ENCODE data around the gene PCA3.
"Not testable (repeated sequence)": the region's sequence is repeated elsewhere in the genome, so short reads cannot be mapped to it uniquely, and the experiment has no call there.

The PCA3 gene
- total RNA-seq: 0.05 to 0.09 reads per million in 2 donors

GRCh38 chr9:76764138-76764537 lies at the start of gene PCA3:
PCA3 (plus strand) TSS chr9:76764438.
- DNase-seq: no peak

DNA sequence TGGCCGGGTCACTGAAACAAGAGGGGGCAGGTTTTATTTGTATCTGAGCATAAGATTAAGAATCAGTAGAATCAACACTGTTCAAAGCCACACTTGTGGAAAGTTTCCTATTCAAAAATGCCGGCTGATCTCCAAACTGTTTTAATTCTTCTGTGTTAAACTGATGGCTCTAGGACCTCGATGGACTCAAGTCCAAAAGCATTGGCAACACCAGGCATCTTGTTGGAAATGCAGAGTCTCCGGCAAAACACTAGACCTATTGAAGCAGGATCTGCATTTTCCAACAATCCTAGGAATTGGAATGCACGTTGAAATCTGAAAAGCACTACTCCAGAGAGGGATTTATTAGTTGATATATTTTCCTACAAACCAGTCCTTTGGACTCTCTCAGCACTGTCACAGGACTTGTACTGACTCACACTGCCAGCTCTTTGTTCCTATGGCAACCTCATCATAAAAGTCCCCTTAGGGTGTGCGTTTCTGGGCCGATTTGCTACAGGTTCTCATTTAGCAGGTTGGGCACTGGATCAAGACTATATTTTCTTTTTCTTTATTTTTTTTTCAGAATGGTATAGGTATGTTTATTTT lies 48.1 kb upstream of the PCA3 start:
- no peak for DNase-seq

- no peak for DNase-seq
Observed at GRCh38 chr9:76717176-76717575, 47.1 kb upstream of the PCA3 start.

GRCh38 chr9:76717613-76718012 lies 46.6 kb upstream of the PCA3 start:
- no peak for DNase-seq

DNA sequence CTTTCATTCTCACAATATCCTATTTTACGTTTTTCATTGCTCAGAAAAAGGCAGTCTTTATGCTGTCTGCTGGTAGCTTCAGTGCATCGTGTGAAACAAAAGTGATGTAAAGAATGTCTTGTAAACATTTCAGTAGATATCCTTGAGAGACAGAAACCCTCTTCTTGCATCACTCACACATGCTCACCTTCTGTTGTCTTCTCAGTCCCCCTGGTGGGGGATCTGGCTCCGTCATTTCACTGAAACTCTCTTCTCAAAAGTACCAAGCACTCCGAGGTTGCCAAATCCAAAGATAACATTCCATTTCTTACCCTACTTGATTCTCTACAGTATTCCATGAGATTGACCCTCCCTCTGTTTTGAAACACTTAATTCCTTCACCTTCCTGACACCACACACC lies 46.1 kb upstream of the PCA3 start:
- no peak for DNase-seq

DNA sequence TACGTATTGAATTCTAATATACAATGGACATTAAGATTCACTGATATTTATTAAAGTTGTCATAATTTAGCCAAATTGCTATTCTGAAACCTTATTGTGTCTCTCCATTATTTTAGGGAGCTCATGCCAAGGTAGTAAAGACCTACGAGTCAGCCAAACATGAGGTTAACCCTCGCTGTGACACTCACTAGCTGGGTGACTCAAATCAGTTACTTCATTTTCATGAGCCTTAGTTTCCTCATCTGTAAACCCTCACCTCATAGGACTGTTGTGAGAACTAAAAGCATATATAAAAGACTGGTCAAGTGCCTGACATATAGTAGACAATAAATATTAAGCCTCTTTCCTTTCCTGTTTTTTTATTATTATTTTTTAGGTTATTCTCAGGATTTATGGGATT lies 44.0 kb upstream of the PCA3 start:
- DNase-seq: no peak

- DNase-seq: no peak
Observed at GRCh38 chr9:76725011-76725546, 39.2 kb upstream of the PCA3 start.

GRCh38 chr9:76725885-76726284 lies 38.4 kb upstream of the PCA3 start:
- DNase-seq: no peak

- DNase-seq: no peak
Observed at GRCh38 chr9:76729116-76729515, 35.1 kb upstream of the PCA3 start.

DNA sequence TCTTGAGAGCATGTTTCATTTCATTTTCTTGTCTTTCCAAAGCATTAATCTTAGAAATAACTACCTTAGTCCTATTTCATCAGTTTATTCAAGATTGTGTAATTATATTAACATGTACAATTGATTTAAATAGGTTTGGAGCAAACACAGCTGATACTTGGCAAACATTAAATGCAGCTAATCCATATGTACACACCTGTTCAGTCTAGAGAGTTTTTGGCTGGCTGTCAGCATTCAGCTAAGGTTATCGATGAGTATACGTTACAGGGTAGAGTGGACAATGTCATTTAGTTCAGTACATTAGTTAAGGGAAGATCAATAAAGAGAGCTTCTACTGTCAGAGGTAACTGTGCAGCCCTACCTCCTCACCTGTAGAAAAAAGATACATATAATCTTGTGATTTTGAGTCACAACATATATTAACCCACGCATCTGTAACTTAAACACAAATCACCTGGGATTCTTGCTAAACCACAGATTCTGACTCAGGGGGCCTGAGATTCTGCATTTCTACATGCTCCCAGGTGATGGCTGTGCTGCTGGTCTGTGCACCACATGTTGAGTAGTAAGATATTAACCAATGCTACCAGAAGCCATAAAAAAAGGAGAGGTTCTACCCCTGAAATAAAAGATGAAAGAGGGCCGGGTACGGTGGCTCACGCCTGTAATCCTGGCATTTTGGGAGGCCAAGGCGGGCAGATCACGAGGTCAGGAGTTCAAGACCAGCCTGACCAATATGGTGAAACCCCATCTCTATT lies 34.1 kb upstream of the PCA3 start:
- no peak for DNase-seq

DNA sequence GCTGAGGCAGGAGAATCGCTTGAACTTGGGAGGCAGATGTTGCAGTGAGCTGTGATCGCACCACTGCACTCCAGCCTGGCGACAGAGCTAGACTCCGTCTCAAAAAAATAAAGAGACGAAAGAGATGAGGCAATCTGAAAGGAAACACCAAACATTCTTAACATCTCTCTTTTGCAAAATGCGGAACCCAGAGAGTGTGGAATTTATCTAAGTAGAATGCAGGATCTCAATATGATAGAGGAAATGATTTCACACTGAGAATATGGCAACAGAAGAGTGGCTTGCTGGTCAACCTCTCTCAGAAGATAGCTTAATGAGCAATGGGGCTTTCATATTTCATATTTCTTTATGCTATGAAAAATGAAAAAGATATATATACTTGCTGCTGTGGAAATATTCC lies 33.4 kb upstream of the PCA3 start:
- DNase-seq: no peak

GRCh38 chr9:76732341-76732958 lies 31.8 kb upstream of the PCA3 start:
- no peak for DNase-seq

DNA sequence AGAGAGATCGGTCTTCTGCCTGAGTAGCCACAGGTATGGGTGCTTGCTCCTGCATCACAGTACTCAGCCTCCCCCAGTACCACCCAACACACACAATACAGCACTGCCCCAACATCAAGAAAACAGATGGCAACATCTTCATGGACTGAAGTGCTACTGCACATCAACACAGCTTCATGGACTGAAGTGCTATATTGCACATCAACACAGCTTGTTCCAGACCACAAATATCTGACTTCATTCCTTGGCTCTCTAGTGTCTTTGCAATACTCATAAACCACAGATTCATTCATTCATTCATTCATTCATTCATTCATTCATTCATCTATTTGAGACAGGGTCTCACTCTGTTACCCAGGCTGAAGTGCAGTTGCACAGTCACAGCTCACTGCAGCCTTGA lies 31.1 kb upstream of the PCA3 start:
- no peak for DNase-seq

DNA sequence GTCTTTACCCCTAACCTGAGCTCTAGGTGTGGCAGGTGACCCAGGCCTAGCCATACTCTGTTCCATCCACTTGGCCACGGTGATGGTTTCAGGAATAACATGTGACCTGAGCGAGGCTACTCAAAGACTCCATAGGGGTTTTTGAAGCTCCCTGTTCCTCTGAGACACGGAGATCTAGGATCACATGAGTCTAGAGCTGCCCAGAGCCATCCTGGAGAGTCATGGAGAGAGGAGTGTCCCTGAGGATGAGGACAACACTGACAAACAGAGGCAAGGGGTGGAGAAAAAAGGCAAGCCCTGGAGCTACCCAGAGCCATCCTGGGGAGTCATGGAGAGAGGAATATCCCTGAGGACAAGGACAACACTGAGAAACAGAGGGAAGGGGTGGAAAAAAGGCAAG lies 29.5 kb upstream of the PCA3 start:
- no peak for DNase-seq

GRCh38 chr9:76737154-76737902 lies 26.9 kb upstream of the PCA3 start:
- DNase-seq: no peak

DNA sequence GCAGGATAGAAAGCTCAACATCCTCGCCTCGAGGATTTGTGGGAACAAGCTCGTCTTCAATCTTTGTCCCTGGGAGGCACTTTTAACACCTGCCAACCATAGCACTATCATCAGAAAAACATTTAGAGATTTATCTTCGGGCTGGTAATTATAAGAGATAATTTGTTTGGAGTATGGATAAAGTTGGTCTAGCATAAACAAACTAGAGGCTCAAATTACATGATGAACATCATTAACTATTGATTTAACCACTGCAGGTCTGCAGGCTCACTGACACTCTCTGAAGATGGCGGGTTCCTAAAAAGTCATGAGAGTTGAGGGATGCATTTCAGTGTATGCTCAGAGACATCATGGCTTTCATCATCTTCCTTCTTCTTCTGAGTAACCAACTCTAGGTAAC lies 25.8 kb upstream of the PCA3 start:
- DNase-seq: no peak

DNA sequence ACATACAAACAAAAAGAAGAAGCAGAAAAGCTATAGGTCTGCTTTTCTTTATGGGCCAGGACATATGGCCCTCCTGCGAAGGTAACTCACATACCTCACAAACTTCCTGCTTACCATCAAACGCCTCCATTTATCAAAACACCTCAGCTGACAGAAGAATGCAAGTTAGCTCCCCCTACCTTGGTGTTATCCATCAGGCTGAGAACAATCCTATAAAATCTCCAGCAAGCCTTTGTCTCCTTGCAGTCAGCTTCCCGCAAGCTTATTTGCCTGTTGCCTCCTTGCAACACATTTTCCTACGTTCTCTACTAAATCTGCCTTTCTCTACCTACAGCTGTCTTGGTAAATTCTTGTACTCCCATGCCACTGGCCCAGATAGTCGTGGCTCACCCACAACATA lies 22.7 kb upstream of the PCA3 start:
- DNase-seq: no peak

GRCh38 chr9:76742890-76743289 lies 21.3 kb upstream of the PCA3 start:
- not testable (repeated sequence) for DNase-seq

GRCh38 chr9:76743931-76744330 lies 20.3 kb upstream of the PCA3 start:
- no peak for DNase-seq

DNA sequence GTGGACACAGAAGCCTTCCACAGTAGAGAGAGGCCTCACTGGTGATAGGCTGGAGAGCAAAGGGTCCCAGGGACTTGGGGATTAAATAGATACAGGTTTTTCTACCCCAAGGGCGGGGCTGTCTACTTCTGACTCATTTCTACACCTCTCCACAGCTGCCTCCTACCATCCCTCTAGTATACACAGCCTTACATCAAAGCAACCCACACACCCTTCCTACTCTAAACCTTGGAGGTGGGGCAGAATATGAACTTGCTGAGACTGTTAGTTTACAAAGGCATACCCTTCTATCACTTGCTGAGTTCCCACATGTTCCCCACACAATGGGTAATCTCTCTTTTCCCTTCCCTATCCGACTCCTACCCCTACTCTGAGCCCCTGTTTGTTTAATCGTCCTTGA lies 19.9 kb upstream of the PCA3 start:
- no peak for DNase-seq

DNA sequence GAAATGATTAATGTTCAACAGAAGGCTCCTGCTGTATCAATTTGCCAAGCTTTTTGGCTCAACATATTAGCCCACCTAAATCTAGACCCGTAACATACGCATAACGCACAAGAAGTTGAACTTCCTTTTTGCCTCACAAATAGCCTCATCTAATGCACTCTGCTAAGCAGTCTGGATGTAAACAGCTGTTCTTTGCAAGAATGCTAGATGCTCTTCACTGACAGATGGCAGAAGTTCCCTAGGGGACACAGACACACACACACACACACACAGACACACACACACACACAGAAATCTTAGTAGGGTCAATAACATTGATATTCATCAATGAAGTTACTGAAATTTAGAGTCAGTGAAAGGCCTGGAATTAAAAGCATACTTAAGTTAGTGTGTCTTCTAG lies 13.2 kb upstream of the PCA3 start:
- DNase-seq: no peak

GRCh38 chr9:76756268-76756640 lies 8.0 kb upstream of the PCA3 start:
- no peak for DNase-seq

- no peak for DNase-seq
Observed at GRCh38 chr9:76756941-76757673, 7.1 kb upstream of the PCA3 start.

Data from activated gamma-delta T cell (primary cell).